ENCODE data around the gene TMEFF2.

TMEFF2 gene

DNA sequence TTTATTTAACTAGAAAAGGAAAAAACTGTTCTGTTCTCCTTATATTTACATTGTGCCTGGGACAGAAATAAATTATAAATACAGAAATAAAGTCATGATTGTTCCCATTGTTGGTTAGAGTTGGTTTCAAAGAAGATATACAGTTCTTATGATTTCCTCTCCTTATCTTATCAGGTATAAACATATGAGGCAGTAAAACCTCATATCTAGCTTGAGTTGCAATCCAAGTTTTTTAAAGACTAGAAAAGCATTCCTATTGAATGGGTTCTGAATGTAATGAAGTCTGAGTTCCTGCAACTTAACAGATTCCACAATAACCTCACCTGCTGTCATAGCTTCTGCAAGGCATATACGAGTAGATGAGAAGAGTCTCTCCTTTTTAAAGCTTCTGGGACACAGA, 233.2 kb downstream of the TMEFF2 start:
- DNase-seq (ENCODE audit: low spot score) = no peak

DNA sequence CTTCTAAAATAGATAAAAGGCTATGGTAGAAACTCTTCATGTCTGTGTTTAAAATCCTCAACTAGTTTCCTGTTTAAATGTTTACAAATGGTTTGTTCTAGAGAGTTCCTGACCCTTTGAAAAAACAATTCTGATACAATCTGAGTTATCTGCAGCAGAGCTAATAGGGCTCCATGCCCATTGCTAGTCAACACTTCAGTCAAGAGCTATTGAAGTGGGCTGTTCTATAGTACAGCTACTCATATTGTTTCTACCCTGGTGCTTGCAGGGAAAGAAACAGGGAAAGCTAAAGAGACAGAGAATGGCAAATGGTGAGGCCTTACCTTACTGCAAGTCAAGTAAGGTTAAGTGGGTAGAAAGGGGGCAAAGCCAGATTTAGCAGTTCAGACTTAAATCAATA, 235.5 kb downstream of the TMEFF2 start:
- DNase-seq (ENCODE audit: low spot score) = no peak

DNA sequence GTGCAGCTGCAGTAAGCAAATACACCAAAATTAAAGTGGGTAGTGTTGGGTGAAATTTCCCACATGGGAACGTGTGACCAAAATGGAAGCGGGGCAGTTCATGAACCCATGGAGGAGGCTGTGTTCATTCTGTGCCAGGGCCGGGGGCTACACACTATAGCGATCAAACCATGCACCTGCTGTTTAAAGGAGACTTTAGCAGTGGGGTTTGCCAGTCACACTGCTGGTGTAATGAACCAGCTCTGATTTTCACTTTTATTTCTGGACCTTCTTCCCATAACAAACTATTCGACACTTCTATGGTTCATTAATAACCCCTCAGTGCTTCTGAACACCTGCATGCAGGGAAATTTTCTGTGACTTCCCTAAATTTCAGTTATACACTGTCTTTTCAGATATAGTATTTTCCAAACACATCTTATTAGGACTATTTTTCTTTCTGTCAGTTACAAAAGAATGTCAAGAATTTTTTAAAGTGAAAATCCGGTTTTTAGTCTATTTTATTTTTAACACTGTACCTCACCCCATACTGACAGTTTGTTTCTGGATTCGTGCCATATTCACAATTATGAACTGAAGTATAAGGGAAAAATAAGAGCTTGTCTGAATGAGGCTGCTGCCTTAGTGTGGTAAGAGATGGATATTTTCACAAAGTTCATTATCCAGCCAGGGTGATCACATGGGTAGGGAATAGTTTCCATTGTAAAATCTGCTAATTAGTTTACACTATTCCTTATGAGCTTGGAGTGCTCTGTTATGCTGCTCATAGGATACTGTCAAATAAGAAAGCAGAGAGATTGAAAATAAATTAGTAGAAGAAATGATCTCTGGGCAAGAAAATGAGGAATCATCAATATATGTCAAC, 236.5 kb downstream of the TMEFF2 start:
- peak; percentile 2 for DNase-seq (ENCODE audit: low spot score)

DNA sequence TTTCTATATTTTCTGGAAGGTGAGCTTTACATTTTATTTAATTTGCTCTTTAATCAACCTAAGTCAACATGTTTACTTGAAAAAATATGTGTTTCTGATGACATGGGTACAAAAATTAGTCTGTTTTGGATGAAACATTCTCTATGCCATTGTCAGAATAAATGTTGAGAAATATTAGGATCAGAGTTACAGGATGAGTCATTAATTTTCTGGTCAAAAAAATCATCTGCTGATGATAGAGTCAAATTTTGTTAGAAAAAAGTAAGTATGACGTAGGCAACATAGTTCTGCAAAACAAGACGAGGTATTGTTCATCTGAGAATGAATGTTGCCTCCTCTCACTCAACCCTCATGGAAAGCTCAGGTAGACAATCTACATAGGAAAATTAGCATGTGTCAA, 240.3 kb downstream of the TMEFF2 start:
- no peak for DNase-seq (ENCODE audit: low spot score)

DNA sequence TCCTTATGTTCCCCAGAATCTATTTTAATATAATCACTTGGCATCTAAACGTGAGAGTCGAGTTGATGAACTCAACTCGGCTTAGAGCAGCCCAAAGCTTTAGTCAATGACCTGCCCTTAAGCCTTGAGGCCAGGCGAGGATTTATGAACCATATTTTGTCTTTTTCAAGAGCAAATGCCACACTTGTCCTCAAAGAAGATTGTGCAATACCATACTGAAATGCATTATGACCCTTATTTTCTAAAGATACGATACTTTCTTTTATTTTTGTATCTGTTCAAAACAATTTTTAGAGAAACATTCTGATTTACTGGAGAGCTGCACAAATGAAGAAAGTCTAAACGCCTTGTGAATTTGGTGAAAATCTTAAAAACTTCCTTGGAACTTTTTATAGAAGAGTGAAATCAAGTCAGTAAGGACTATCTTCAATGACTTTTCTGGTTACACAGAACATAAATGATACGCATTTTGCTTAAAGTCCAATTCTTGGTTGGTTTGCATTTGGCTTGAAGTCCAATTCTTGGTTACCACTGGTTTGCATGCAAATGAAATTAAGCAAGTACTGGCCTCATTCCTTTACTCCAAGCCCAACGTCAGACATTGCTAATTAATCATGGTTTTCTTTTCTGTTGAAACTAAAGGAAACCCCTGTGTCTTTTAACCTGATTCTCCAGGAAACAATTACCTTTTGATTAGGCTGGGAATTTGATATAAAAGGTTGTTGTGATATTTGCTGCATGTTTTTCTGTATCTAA, 242.0 kb downstream of the TMEFF2 start:
- no peak for DNase-seq (ENCODE audit: low spot score)

DNA sequence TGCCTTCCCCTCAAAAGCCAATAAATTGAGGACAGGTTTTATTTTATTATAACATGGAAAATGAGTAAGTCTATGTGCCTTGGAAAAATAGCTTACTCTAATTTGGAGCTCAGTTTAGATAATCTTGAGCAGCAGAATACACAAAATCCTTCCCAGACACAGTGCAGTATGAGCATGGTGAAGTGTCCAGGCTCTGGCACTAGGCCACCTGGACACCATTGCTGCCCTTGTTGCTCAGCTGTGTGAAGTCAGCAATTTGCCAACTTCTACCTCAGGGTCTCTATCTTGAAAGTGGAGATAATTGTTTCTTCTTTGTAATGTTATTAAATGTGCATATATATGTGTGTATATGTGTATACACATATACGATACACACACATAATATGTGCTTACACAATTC, 242.9 kb downstream of the TMEFF2 start:
- DNase-seq (ENCODE audit: low spot score) = no peak

DNA sequence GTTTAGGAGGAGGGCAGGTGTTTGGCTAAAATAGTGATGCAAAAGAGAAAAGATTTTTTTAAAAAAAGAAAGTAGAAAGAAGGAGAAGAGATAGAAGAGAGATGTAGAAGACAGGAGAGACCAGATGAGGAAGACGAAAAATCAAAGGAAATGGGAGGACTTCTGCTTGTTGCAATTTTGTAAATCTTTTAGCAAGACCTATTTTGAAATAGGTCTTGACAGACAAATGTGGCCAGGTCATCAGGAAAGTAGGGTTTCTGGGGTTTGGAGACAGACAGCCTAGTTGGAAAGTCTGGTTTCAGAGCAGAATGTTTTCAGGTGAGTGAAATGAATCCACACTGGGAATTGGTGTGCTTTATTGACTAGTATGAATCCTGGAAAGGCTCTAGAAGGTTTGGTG, 243.4 kb downstream of the TMEFF2 start:
- no peak for DNase-seq (ENCODE audit: low spot score)

DNA sequence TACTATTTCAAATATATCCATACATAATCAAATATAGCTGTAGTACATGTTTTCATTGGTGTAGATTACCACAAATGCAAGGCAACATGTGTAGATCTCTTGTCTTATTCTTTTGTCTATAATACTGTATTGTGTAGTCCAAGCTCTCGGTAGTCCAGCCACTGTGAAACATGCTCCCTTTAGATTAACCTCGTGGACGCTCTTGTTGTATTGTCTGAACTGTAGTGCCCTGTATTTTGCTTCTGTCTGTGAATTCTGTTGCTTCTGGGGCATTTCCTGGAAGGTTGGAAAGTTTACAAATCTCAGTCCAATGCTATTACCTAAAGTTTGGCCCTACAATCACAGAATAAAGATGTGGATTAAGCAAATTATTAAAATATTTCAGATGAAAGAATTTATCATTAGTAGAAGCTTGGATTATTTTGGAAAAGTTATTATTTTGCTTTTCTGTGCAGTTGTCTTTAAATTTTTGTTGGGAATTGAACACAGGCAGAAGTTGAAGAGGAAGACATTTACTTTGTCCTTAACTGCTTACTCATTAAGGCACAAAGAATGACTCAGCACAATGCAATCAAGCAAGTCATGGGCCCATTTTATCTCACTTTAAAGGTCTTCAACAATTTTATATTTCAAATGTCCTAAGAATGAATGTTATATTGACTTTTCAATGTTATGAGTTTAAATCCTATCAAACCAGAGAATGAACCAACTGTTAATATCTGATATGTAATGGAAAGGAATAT, 244.4 kb downstream of the TMEFF2 start:
- DNase-seq (ENCODE audit: low spot score) = no peak

DNA sequence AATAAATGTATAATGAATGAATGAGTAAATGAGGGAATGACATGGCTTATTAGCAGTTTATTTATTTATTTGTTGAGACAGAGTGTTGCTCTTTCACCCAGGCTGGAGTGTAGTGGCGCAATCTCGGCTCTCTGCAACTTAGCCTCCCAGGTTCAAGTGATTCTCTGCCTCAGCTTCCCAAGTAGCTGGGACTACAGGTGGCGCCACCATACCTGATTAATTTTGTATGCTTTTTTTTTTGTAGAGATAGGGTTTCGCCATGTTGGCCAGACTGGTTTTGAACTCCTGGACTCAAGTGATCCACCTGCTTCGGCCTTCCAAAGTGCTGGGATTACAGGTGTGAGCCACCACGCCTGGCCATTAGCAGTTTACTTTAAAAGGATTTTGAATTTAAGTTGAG, 247.5 kb downstream of the TMEFF2 start:
- no peak for DNase-seq (ENCODE audit: low spot score)

DNA sequence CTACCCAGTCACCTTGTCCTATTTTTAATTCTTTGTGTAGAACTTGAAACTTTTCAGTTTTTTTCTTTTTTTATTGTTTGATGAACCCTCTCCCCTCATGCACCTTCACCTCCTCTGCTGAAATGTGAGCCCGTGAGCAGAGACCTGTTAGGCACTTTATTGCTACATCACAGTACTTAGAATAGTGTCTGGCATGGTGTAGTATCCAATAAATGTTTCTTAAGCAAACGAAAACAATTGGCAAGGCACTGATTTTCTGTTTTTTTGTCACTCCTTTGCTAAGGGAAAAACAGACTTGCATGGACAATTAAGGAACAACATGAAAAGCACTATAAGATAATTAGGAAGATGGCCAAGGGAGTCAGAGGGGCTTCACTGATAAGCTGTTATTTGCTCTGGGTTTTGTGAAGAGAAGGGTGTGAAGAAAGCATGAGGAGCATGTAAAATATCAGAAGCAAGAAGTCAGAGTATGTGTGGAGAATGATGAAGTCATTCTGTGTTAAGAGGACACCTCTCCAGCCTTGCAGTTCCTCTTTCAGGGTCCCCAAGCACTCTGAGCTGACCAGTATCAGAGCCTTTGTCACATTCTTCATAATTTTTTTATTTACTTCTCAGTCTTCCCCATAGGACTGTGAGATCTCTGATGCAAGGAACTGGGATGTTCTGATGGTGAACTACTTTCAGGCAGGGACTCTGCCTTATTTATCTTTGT, 248.1 kb downstream of the TMEFF2 start:
- DNase-seq (ENCODE audit: low spot score) = no peak

DNA sequence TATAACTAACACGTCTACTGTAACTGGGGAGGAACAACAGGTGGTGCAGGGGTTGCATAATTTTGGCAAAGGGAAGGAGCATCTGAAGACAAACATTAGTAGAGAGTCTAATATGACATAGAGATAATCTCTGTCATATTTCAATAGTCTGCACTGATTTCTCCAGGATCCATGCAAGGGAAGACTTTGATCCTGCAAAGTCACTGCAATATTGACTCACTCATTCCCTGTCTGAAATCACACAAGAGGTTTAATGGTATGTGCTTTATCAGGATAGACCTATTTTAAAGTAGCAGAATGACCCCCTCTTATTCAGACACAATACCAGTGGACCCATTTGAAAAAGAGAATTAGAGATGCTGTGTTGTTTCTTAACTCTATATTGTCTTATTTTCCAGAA, 249.1 kb downstream of the TMEFF2 start:
- no peak for DNase-seq (ENCODE audit: low spot score)

DNA sequence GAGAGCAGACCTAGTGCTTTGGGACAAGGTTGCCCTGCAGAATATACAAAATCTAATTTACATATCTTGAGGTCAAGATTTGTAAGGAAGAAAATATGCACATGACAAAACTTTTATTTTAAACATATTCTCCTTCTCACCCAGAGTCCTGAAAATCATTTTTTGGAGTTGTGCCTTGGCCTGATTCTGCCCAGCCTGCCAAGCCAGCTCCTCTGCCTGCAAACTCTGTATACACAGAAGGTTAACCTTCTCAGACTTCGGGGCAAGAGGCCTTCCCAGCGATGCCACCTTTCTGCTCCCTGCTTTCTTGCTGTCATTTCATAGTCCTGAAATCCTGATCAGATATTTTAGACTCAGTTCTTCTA, 252.0 kb downstream of the TMEFF2 start:
- DNase-seq (ENCODE audit: low spot score) = no peak

DNA sequence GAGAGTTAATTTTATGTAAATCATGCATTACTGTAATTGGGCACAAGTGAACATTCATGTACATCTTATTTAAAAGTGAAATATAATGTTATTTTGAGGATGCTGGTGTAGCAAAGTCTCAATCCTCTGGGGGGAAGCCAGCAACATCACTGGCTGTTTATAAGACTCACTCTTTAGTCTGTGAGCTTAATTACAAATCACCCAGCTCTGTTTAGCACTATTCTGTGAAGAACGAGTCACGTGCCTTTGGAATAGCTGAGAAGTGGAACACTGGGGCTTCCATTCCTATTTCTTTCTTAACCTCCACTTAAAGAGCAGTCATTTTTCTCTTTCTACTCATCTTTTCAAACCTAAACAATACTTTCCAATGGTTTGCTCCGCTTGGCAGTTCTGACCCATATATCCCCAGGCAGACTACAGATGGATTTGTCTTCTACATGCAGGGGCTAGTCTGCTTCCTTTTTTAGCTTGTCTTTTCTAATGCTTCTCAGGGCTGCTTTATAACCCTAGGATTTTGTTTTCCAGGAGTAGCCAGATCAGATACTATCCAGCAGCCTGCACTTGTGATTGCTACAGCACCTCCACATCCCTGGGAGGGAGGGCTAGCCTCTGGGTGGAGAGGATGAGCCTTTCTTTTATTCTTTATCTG, 252.5 kb downstream of the TMEFF2 start:
- no peak for DNase-seq (ENCODE audit: low spot score)

DNA sequence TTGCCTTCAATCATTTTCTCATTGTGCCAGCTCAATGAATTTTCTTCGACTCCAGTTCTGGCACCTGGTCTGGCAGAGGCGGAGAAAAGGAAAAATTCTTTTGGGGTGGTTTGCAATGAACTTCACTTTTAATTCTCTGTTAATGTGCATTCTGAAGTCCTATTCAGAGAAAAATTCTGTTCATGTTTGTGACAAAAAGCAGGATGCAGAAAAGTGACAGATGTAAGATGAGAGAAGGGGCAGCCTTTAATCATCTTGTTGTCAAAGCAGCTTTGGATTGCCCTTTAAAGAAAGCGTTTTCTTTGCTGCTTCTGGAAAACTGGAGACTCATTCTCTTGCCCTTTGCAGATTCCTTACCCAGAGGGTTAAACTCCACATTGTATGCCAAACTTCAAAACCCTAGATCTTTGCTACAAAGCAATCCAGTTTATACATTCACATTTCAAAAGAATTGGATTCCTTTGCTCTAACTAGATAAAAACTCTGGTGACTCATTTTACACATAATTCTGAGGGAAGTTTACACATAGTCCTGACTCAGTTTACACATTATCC, 253.3 kb downstream of the TMEFF2 start:
- no peak for DNase-seq (ENCODE audit: low spot score)

DNA sequence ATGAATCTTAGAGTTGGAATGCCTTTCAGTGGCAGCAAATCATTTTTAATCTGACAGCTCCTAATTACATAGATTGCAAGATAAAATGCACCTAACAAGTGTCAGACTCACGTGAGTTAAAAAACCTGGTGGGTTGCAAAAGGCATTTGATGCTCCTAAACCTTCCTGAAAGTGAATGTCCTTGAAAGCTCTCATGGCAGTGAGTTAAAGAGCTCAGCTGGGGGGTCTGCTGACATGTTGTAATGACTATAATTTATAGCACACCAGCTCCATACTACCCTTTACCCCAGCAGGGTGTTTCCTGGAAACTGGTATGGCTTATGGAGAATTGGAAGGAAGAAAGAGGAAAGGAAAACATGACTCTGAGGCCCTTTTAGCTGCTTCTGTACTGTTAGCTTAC, 256.0 kb downstream of the TMEFF2 start:
- DNase-seq (ENCODE audit: low spot score) = no peak

DNA sequence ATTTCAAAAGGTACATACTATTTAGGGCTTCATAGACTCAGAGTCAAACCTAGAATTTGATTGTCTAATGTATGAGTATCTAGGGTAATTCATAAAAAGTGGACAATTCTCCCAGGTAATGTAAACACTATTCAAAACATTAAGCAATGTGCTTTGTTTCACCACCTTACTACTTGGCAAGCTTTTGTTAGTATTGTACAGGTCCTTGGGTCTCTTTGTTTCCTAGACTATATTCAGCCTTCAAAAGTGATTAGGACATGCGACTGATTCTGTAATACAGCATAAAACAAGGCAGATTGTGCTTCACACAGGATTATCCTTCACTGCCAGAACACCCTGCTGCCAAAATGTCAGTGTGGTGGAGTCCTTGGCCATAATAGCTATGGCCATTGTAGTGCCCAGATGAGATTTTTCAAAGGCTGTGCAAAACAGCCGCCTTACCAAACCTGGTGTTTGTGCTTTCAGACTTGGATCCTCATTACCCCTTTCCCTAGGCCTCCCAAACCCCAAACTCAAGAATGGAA, 257.8 kb downstream of the TMEFF2 start:
- DNase-seq (ENCODE audit: low spot score) = no peak

DNA sequence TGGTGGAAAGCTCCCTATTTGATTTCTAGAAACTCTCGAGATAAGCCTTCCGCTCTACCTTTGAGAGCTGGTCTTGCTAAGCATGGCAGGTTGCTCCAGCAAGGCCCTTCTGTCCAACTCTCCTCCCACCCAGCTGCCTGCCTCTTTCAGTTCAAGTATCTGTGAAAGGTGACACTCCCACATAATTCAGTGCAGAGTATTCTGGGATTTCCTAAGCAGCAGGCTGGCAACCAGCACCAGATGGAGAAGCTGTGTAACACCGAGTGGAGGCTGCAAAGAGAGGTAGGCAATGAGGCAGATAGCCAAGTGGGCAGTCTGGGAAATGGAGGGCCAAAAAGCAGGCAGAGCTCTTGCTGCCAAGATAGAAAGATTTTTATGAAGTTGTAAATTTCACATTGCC, 259.5 kb downstream of the TMEFF2 start:
- no peak for DNase-seq (ENCODE audit: low spot score)

DNA sequence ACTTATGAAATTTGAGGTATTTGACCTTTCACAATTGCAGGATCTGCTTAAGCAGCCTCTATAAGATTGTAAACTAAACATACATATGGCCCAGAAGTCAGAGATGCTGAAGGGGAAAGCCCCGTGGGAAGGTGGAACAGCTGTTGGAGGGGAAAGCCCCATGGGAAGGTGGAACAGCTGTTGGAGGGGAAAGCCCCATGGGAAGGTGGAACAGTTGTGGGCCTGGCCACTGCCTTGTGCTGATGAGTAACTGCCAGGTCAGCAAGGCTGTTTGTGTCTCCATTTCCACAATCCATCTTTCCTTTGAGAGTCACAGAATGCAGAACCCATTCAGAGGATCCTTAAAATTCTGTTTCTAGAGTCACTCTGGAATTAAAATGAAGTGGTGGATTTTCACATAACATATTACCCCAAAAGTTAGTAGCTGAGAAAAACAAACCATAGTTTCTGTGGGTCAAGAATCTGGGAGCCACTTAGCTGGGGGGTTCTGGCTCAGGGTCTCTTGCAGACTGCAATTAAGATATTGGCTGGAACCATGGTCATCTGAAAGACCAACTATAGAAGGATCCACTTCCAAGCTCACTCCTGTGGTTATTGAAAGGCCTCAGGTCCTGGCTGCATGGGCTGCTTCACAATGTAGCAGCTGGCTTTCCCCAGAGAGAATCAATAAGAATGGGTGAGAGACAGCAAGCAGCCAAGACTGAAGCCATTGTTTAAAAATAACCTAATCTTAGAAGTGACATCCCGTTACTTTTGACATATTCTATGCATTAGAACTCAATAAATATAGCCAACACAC, 261.2 kb downstream of the TMEFF2 start:
- DNase-seq (ENCODE audit: low spot score) = no peak

DNA sequence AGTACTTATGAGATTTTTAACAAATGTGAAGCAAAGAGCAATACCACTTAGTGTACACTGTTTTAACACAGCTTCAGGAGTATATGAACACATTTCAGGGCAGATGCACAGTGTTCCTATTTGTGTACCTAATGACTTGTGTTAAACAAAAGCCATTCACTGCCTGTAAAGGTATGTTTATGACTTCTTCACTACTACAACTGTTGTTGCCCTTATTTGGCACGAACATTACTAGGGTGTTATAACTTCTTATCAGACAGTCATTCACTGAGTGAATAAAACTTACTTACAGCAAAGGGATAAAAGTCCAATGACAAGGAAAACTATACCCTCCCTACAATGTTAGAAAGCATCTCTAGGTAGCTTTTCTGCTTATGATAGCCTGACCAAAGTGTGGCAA, 262.4 kb downstream of the TMEFF2 start:
- DNase-seq (ENCODE audit: low spot score) = no peak

DNA sequence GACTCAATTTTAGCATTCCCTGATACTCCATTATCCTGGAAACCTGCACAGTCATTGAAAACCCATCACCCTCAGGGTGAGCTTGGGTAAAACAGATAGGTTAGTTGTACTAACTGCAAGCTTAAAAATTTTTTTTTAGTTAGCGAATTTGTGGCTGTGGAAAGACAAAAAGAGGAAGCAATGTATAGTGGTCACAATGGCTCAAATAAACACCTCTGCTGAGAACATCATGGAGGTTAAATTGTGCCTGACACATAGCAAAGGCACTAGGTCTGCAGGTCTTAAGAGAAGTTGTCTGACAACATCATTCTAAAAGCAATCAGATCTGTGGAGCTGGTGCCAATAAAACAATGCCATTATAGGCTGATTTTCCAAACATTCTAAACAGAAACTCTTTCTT, 263.4 kb downstream of the TMEFF2 start:
- no peak for DNase-seq (ENCODE audit: low spot score)
